GM12878 (cell line): ENCODE measurements around the gene SNX33. TPM values are rescaled to one million over a fixed set of nuclear protein-coding genes. Genes with fewer than 3 reads are reported as not detected.
A peak's percentile ranks its signal among the peaks of the same experiment; 100 is the strongest.
"Not testable (repeated sequence)": the region's sequence is repeated elsewhere in the genome, so short reads cannot be mapped to it uniquely, and the experiment has no call there.

Experiments used
- ATAC-seq: fragments of 200-7000 bp; cut with Tn5 transposase; 3 replicates; pipeline ENCODE4 v1.9.1; 2020; ENCODE audit warnings: mild to moderate bottlenecking, moderate library complexity
- BruUV-seq: library from RNA; stranded (reverse); fragments of 400-500 nt; replicated peaks from 2 replicates; lab custom pipeline; 2021; lab: Mats Ljungman, UMichigan
- CTCF ChIA-PET: fragments of 300-600 bp; sonication (Branson Sonifier 250); formaldehyde crosslinking; extraction: SDS; loops from one replicate; lab custom pipeline; 2021; ENCODE audit warnings: inconsistent platforms; lab: Yijun Ruan, JAX
- POLR2A ChIA-PET: fragments of 350-600 bp; formaldehyde crosslinking; extraction: SDS; loops from one replicate; lab custom pipeline; 2021; ENCODE audit warnings: inconsistent platforms; lab: Charles Lee
- RAD21 ChIA-PET: fragments of 300-600 bp; sonication (Branson Sonifier 250); formaldehyde crosslinking; loops from one replicate; lab custom pipeline; 2023; ENCODE audit warnings: antibody characterized with exemption; ENCODE audit not compliant: unreplicated experiment; lab: Charles Lee
- SMC1A ChIA-PET: fragments of 300-600 bp; sonication (Branson Sonifier 250); formaldehyde crosslinking; loops from one replicate; lab custom pipeline; 2023; ENCODE audit not compliant: unreplicated experiment, uncharacterized antibody; lab: Charles Lee
- DNase-seq: peaks from one replicate; pipeline ENCODE4 v3.0.0-alpha.2; 2011; ENCODE audit warnings: low read depth, low spot score
- FAIRE-seq: peaks from 3 replicates; lab custom pipeline; 2011; peaks lifted over from hg19 to GRCh38; lab: Jason Lieb, UNC
- H2AFZ ChIP-seq: 2 replicates; pipeline ENCODE4 v1.6.0; 2011; ENCODE audit warnings: low read depth, low read length, control low read depth; ENCODE audit not compliant: control insufficient read depth
- H3K27ac ChIP-seq: 2 replicates; pipeline ENCODE4 v1.5.1; 2011; ENCODE audit warnings: control low read depth; ENCODE audit not compliant: control insufficient read depth, insufficient read depth
- H3K27me3 ChIP-seq, 2 experiments: replicated peaks in 1 of 2; 2 replicates each; pipeline versions ENCODE4 v1.6.0 to v1.6.1; 2011; ENCODE audit warnings: low read length in 1 of 2; ENCODE audit not compliant: control insufficient read depth in 2 of 2, insufficient read depth in 2 of 2
- H3K36me3 ChIP-seq, 2 experiments: 2 replicates each; pipeline ENCODE4 v1.5.1; 2011; ENCODE audit warnings: low read length in 1 of 2; ENCODE audit not compliant: control insufficient read depth in 2 of 2, insufficient read depth in 2 of 2
- H3K4me1 ChIP-seq: 2 replicates; pipeline ENCODE4 v1.6.1; 2011; ENCODE audit warnings: mild to moderate bottlenecking, low read length, moderate library complexity, mixed read lengths; ENCODE audit not compliant: control insufficient read depth, insufficient read depth
- H3K4me2 ChIP-seq: 2 replicates; pipeline ENCODE4 v1.6.0; 2011; ENCODE audit warnings: control low read depth; ENCODE audit not compliant: control insufficient read depth, insufficient read depth
- H3K4me3 ChIP-seq: fragments of 200-600 bp; sonication (generic); 2 replicates; pipeline ENCODE4 v1.5.1; 2016
- H3K79me2 ChIP-seq: 2 replicates; pipeline ENCODE4 v1.6.0; 2011; ENCODE audit warnings: low read length; ENCODE audit not compliant: control insufficient read depth, insufficient read depth
- H3K9ac ChIP-seq: 2 replicates; pipeline ENCODE4 v1.8.0; 2011; ENCODE audit warnings: low read length, control low read depth, mixed read lengths; ENCODE audit not compliant: control insufficient read depth, insufficient read depth
- H3K9me3 ChIP-seq: replicated peaks from 3 replicates; pipeline ENCODE4 v1.5.1; 2011; ENCODE audit warnings: mild to moderate bottlenecking, low read length; ENCODE audit not compliant: control insufficient read depth, insufficient read depth
- H4K20me1 ChIP-seq: 2 replicates; pipeline ENCODE4 v1.6.0; 2011; ENCODE audit not compliant: control insufficient read depth, insufficient read depth
- JUNB ChIP-seq: IDR thresholded peaks from 2 replicates; pipeline ENCODE4 v1.6.1; 2016; ENCODE audit warnings: antibody characterized with exemption, mild to moderate bottlenecking
- PML ChIP-seq: IDR thresholded peaks from 2 replicates; pipeline ENCODE4 v1.6.1; 2012; ENCODE audit warnings: low read length, inconsistent platforms
- WGBS: methylation state at CpG from one replicate; pipeline ENCODE4 v1.1.6; 2016; ENCODE audit warnings: low lambda C conversion rate; ENCODE audit not compliant: insufficient replicate concordance, insufficient coverage; ENCODE audit errors: missing lambda C conversion rate; 5-methylcytosine and 5-hydroxymethylcytosine counted together
- in situ Hi-C: fragments of 300-500 bp; cut with MboI; formaldehyde crosslinking; loops from 9 replicates; pipeline ENCODE4 v1.14.3; 2018; ENCODE audit warnings: mixed read lengths
- intact Hi-C: fragments of 100-400 bp; cut with micrococcal nuclease; formaldehyde crosslinking; loops from one replicate; pipeline ENCODE4 v1.14.2; 2022; ENCODE audit not compliant: unreplicated experiment
- polyA plus RNA-seq, 11 experiments: library from polyadenylated mRNA; depleted of rRNA in 4 of 11; unstranded in 6 of 11; stranded (reverse) in 5 of 11; fragments of >200 nt; fragmentation: Nextera tagmentation in 4 of 11; fragmentation: Illumina TruSeq in 1 of 11; extraction: Ambion mirVana in 4 of 11; extraction: Trizol in 1 of 11; gene quantifications; 1 replicate in 1 of 11; 2 replicates in 10 of 11; pipeline versions ENCODE4 v1.2.1 to v1.2.3, GENCODE V29; 2011 to 2016; ENCODE audit warnings: inconsistent platforms in 2 of 11, missing spikeins in 2 of 11, low read depth in 1 of 11
- total RNA-seq, 4 experiments: library from RNA; depleted of rRNA in 3 of 4; stranded (reverse); fragments of >200 nt in 3 of 4; fragmentation: Illumina TruSeq in 1 of 4; extraction: Trizol in 1 of 4; gene quantifications; 2 replicates each; pipeline versions ENCODE4 v1.2.1 to v1.2.3, GENCODE V29; 2013 to 2021

SNX33 gene
- total and polyA plus RNA-seq, 10 of the 15 experiments (the other 5 are each of a cell fraction or from before 2014, with no cell fraction given) = 0.13 to 1.9 (median 0.55) TPM

GRCh38 chr15:75703440-75704262 lies 55.9 kb downstream of the SNX33 start:
- CTCF ChIA-PET, intact Hi-C loops, H3K9ac ChIP-seq, H3K27me3 ChIP-seq, H3K9me3 ChIP-seq, H4K20me1 ChIP-seq, H3K79me2 ChIP-seq, H3K27ac ChIP-seq, BruUV-seq, H2AFZ ChIP-seq, in situ Hi-C loops, POLR2A ChIA-PET, ATAC-seq, H3K4me2 ChIP-seq, H3K36me3 ChIP-seq, H3K4me3 ChIP-seq, RAD21 ChIA-PET, DNase-seq: not testable (repeated sequence)
- SMC1A ChIA-PET = interaction anchor here (1.1 kb wide), 1 partner anchor 11 kb away, joined by 3 read pairs; no protein-coding TSS in a partner anchor
- peaks cover 12% of the 10 kb centered on the region for H3K4me1 ChIP-seq
- 69% methylated on average over 9 of the region's 18 CpGs for WGBS
- FAIRE-seq = peak; percentile 47

DNA sequence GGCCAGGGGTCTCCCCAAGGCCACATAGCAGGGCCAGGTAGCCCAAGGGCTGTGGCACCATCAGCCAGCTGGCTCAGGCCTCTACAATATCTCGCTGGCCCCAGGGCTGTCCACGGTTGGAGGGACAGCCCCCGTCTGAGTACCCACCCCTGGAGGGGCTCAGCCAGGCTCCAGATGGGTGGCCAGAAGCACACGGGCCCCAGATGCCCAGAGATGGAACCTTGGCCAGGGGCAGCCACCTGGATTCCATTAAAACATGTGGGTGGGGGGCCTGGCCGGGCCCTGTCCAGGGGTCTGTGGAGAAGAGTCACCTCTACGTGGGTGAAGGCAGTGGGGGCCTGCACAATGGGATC lies 56.5 kb downstream of the SNX33 start:
- H3K36me3 ChIP-seq = no peaks in the 10 kb centered on the region
- H3K9ac ChIP-seq = no peak overlapping the region
- H4K20me1 ChIP-seq = no peaks in the 10 kb centered on the region
- H3K4me1 ChIP-seq = peaks cover 12% of the 10 kb centered on the region
- in situ Hi-C loops (no loop called here), intact Hi-C loops (no loop called here)
- ChIA-PET SMC1A (interaction anchor here (1.1 kb wide), 1 partner anchor 12 kb away, joined by 3 read pairs; no protein-coding TSS in a partner anchor), CTCF (no interaction called here), POLR2A (no interaction called here), RAD21 (no interaction called here)
- DNase-seq (no peak), FAIRE-seq (no peak), ATAC-seq (no peak)
- TF ChIP-seq PML = no peak
- TF ChIP-seq JUNB = no peak
- no peak overlapping the region for H3K4me2 ChIP-seq
- no peak overlapping the region for H2AFZ ChIP-seq
- no peaks in the 10 kb centered on the region for H3K79me2 ChIP-seq
- BruUV-seq = no TSS peak
- H3K9me3 ChIP-seq = no peaks in the 10 kb centered on the region
- WGBS = 16% methylated on average over 6 of the region's 6 CpGs
- no peak overlapping the region for H3K4me3 ChIP-seq
- no peak overlapping the region for H3K27ac ChIP-seq
- no peaks in the 10 kb centered on the region for H3K27me3 ChIP-seq
